HG03575 (cell line): Measurements from ENCODE around the gene CHP2.

Experiments
- ATAC-seq: cut with Tn5 transposase; IDR thresholded peaks from one replicate; pipeline ENCODE4 v1.9.1; 2021; ENCODE audit not compliant: unreplicated experiment, insufficient number of reproducible peaks, low FRiP score; ENCODE audit errors: extremely low read depth

CHP2 gene

DNA sequence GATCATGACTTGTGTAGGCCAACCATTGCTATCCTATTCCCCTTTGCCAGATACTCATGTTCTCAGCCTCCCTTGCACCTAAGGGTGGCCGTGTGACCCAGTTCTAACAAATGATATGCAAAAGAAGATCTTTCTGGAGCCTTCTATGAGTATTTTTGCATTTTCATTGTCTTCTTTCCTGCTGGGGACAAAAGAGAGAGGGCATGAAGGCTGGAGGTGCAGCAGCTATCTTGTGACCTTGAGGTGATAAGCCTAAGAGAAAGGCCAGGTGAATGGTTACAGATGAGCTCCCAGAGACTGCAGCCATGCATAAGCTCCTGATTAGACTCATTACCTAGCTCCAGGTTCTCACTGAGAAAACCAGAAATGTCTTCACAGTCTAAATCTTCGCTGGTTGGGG is 42.1 kb downstream of the CHP2 start:
- no peak for ATAC-seq

DNA sequence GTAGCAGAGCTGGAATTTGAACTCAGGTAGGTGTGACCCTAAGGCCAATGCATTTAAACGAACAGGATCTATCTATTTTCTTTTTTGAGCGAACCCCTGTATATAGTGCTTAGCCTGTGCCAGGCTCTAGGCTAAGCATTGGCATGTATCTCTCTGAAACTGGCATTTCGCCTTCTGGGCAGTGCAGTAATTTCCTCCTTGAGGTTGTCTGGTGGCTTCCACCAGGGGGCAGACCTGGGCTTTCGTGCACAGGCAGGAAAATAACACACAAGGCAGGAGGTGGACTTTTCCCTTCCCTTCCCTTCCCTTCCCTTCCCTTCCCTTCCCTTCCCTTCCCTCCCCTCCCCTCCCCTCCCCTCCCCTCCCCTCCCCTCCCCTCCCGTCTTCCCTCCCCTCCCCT is 46.6 kb downstream of the CHP2 start:
- no peak for ATAC-seq

DNA sequence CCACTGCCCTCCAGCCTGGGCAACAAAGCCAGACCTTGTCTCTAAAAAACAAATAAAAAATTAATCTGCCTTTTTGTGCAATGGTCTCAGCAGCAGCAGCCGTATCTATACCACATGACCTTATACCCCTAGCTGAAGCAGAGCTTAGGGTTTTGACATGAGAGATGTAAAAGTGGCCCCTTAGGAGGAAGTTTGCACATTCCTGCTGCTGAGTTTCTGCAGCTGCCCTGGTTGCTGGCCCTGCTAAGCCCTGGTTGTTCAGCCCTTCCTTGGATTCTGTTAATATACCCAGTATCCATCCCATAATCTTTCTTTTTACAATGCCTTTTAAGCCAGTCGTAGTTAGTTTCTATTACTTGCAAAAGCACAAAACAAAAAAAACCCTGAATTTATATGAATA is 48.0 kb downstream of the CHP2 start:
- no peak for ATAC-seq

DNA sequence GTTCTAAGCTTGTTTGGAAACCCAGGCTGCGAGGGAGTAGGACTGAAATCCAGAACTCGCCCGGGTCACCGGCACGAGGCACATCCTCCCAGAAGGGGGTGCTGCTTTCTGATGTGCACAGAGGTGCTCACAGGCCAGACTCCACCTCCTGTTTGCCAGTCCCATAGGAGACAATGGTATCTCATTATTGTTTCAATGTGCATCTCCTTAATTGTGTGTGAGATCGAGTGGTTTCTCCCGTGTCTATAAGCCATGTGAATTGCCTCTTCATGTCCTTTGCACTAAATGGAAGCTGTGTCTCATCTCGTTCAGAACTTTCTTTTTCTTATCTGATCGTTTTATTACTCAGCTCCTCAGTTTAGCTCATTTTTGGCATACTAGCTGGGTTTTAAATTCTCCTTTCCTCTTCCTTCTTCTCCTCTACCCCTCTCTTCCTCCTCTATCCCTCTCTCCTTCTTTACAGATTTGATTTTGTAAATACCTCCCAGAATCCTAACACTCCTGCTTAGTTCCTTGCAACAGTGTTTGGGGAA is 48.8 kb downstream of the CHP2 start:
- no peak for ATAC-seq

DNA sequence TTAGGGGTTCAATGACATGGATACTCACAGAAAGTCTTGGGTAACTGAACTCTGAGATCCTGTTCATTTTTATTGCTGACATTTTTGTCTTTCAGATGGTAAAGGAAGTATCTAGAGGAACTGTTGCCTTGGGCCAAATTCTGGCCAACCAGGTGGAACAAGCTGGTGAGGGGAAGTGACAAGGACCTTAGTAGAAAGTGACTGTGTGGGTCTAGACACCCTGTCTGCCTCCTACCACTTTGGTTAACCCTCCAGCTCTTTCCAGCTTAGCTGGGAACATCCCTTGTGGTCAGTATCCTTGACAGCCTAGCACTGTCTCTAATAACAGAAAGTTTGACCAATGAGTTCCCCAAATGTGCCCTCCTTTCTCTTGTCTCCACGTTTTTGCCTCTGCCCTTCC is 52.2 kb downstream of the CHP2 start:
- ATAC-seq: no peak
